ENCODE measurements around the gene PRSS22. TPM values are rescaled to one million over a fixed set of nuclear protein-coding genes. Genes with fewer than 3 reads are reported as not detected.

Gene PRSS22
- total RNA-seq, 1 donor from 2014 or later: 76.0 TPM

DNA sequence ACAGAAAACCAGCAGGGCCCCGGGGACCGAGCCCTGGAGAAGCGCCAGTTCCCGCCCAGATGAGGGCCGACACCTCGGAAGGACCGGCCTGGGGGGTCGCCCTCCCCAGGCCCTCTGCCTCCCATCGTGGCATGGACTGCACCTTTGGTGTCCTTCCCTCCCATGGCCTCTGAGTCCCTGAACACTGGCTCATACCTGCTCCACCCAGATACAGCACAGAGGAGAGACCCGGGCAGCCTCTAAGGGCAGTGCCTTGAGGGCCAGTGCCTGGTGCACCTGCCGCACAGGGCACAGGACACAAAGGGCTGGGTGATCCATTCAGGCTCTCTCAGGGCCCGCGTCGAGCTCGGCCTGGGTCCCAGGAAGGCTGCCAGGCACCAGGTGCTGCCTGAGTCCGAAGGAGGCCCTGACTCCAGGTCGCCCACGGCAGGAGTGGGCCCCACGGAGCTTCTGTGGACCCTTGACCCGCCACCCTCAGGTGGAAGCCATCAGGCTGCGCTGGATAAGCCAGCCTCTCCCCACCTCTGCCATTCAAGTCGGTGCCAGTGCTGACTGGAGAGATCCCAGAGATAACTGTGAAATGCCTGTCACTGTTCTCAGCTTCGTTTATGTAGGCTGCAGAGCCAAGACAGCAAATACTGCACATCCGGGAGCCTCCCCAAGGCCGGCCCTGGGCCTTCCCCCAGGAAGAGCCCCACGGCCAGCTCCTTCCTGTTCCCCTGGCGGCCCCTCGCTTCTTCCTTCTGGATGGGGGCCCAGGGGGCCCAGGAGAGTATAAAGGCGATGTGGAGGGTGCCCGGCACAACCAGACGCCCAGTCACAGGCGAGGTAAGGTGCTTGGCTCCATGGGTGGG, 28.2 kb downstream of the PRSS22 start, which contains the start of gene ZG16B:
Gene ZG16B (plus strand): TSS at position 803 of the 854 bp plus-strand sequence. CDS start 139 bp downstream, outside the sequence.
- H3K4me3 ChIP-seq (ENCODE audit: low read depth, low read length): no peak within 1 kb of the TSS
- peaks cover 2% of the 10 kb centered on the region for H3K27me3 ChIP-seq (ENCODE audit: control insufficient read depth, insufficient read depth, low read length)
- no peaks in the 10 kb centered on the region for H3K36me3 ChIP-seq (ENCODE audit: control insufficient read depth, insufficient read depth, low read length)
- no peak for DNase-seq (ENCODE audit: low read depth)
- TF ChIP-seq, protein P1, sequence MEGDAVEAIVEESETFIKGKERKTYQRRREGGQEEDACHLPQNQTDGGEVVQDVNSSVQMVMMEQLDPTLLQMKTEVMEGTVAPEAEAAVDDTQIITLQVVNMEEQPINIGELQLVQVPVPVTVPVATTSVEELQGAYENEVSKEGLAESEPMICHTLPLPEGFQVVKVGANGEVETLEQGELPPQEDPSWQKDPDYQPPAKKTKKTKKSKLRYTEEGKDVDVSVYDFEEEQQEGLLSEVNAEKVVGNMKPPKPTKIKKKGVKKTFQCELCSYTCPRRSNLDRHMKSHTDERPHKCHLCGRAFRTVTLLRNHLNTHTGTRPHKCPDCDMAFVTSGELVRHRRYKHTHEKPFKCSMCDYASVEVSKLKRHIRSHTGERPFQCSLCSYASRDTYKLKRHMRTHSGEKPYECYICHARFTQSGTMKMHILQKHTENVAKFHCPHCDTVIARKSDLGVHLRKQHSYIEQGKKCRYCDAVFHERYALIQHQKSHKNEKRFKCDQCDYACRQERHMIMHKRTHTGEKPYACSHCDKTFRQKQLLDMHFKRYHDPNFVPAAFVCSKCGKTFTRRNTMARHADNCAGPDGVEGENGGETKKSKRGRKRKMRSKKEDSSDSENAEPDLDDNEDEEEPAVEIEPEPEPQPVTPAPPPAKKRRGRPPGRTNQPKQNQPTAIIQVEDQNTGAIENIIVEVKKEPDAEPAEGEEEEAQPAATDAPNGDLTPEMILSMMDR (IDR thresholded peaks at IDR 0.05; ENCODE audit: insufficient read depth, low read length, poor library complexity, severe bottlenecking): no peak

DNA sequence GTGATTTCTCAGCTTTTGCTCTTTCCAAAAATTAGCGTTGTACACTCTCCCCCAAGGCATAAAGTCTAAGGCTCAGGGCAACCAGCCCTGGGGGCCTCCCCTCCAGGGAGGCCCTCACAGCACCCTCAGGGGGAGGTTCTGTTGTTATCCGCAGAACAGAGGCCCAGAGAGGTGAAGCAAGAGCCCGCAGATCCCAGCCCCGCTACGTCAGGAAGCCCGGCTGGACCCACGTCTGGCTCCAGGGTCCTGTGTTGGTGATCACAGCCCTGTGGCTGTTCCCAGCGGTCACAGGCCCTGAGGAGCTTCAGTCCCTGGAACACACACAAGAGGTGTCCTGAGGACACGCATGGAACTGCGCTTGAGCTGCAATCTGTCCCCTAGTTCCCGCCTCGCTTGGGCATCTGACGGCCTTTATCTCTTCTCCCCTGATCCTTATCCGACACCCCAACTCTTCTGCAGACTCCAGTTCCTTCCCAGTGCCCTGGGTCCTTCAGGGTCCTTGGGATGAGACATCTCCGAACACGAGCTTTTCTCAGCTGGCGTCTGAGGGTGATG, 29.0 kb downstream of the PRSS22 start:
- peaks cover 2% of the 10 kb centered on the region for H3K27me3 ChIP-seq (ENCODE audit: control insufficient read depth, insufficient read depth, low read length)
- DNase-seq (ENCODE audit: low read depth): no peak
- H3K4me3 ChIP-seq (ENCODE audit: low read depth, low read length): no peak overlapping the region
- TF ChIP-seq, protein P1 (IDR thresholded peaks at IDR 0.05; ENCODE audit: insufficient read depth, low read length, poor library complexity, severe bottlenecking): no peak
- no peaks in the 10 kb centered on the region for H3K36me3 ChIP-seq (ENCODE audit: control insufficient read depth, insufficient read depth, low read length)

DNA sequence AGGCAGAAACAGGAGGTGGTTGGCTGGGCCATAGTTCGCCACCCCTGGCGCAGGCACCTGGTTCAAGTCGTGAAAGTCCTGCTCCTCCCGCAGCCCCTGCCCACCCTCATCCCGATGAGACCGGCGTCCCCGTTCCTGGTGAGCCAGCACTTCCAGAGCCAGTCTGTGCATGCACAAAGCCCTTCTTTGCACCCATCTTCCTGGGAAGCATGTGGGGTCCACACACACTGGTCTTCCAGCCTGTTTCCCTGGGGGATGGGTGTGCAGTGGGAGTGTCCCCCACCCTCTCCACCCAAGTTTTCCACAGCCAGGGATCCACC, 29.5 kb downstream of the PRSS22 start:
- TF ChIP-seq, protein P1 (IDR thresholded peaks at IDR 0.05; ENCODE audit: insufficient read depth, low read length, poor library complexity, severe bottlenecking): no peak
- Histone ChIP-seq H3K36me3 (ENCODE audit: control insufficient read depth, insufficient read depth, low read length) (no peaks in the 10 kb centered on the region), H3K4me3 (ENCODE audit: low read depth, low read length) (no peak overlapping the region), H3K27me3 (ENCODE audit: control insufficient read depth, insufficient read depth, low read length) (peaks cover 2% of the 10 kb centered on the region)
- no peak for DNase-seq (ENCODE audit: low read depth)

DNA sequence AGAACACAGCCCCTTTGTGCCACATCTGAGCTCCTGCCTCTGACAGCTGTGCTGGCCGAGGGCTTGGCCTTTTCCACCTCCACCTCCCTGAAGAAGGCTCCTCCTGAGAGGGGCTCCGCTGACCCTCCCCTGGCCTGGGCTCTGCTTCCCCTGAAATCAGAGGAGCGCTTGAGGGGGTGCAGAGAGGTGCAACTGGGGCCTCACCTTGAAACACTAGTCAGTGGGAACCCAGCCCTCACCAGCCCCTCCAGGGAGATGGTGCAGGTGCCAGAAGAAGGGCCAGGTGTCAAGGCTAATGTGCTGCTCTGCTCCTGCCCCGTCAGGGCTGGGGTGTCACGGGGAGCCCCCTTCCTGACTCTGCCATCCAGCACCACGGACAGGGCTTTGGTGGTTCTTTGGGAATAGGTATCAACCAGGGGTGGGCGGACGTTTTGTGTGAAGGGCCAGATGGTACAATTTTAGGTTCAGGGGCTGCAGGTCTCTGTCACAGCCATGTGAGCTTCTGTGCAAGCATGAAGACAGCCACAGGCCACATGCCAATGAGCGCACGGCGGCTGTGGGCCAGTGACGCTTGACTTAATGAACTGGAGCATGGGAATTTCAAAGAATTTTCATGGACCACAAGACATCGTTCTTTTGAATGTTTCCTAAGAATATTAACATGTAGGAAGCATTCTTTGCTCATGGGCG, 30.0 kb downstream of the PRSS22 start:
- TF ChIP-seq, protein P1 (IDR thresholded peaks at IDR 0.05; ENCODE audit: insufficient read depth, low read length, poor library complexity, severe bottlenecking): no peak
- peaks cover 2% of the 10 kb centered on the region for H3K27me3 ChIP-seq (ENCODE audit: control insufficient read depth, insufficient read depth, low read length)
- no peak for DNase-seq (ENCODE audit: low read depth)

DNA sequence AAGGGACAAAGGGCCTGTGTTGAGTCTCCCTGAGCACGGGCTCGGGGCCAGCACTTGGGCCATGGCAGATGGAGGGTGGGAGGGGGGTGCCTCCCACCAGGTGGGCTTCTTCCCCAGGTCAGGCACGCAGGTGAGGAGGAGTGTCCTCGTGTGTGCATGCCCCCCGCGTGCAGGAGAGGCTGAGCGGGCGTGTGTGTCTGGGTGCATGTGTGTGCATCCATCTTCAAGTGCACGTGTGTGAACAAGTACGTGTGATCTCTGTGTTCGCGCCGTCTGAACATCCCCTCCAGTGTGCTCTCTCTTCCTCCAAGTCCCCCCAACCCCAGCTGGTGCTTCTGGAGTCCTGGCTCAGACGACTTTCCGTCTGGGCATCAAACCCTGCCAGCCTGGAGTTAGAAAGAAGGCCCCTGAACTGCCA, 30.6 kb downstream of the PRSS22 start:
- Histone ChIP-seq H3K4me3 (ENCODE audit: low read depth, low read length) (no peak overlapping the region), H3K27me3 (ENCODE audit: control insufficient read depth, insufficient read depth, low read length) (peaks cover 2% of the 10 kb centered on the region), H3K36me3 (ENCODE audit: control insufficient read depth, insufficient read depth, low read length) (no peaks in the 10 kb centered on the region)
- TF ChIP-seq, protein P1 (IDR thresholded peaks at IDR 0.05; ENCODE audit: insufficient read depth, low read length, poor library complexity, severe bottlenecking): no peak
- no peak for DNase-seq (ENCODE audit: low read depth)

More for the DNA sequence above, 30.0 kb downstream of the PRSS22 start:
- Histone ChIP-seq H3K4me3 (ENCODE audit: low read depth, low read length) (no peak overlapping the region), H3K36me3 (ENCODE audit: control insufficient read depth, insufficient read depth, low read length) (no peaks in the 10 kb centered on the region)

All from kidney epithelial cell (primary cell).